Panc1 (cell line): Measurements from ENCODE around the gene SUGP1. TPM values are rescaled to one million over a fixed set of nuclear protein-coding genes. Genes with fewer than 3 reads are reported as not detected.

Experiments
- ATAC-seq: fragments of 200-7000 bp; cut with Tn5 transposase; 2 replicates; pipeline ENCODE4 v1.9.1; 2020; ENCODE audit warnings: mild to moderate bottlenecking, moderate library complexity
- BruUV-seq: library from RNA; stranded (reverse); fragments of 400-500 nt; replicated peaks from 2 replicates; lab custom pipeline; 2021; lab: Mats Ljungman, UMichigan
- CTCF ChIA-PET: fragments of 300-600 bp; sonication (Branson Sonifier 250); formaldehyde crosslinking; loops from one replicate; lab custom pipeline; 2022; ENCODE audit warnings: antibody characterized with exemption; lab: Charles Lee
- POLR2A ChIA-PET: fragments of 300-600 bp; sonication (Branson Sonifier 250); formaldehyde crosslinking; loops from one replicate; lab custom pipeline; 2022; ENCODE audit warnings: antibody characterized with exemption; lab: Charles Lee
- DNase-seq: peaks from one replicate; pipeline ENCODE4 v3.0.0-alpha.2; 2010; ENCODE audit warnings: low read depth, low spot score
- H3K27ac ChIP-seq: 2 replicates; pipeline ENCODE4 v1.5.1; 2011; ENCODE audit warnings: mild to moderate bottlenecking, low read length, inconsistent platforms
- H3K27me3 ChIP-seq: fragments of 200-500 bp; sonication (Bioruptor generic); 2 replicates; pipeline ENCODE4 v1.6.0; 2014; ENCODE audit warnings: low read length, inconsistent platforms; ENCODE audit not compliant: control insufficient read depth, insufficient read depth
- H3K36me3 ChIP-seq: fragments of 200-500 bp; sonication (Bioruptor generic); 2 replicates; pipeline ENCODE4 v1.5.1; 2014; ENCODE audit warnings: inconsistent platforms, mild to moderate bottlenecking, low read length, moderate library complexity; ENCODE audit not compliant: control insufficient read depth, insufficient read depth
- H3K4me1 ChIP-seq: 2 replicates; pipeline ENCODE4 v1.5.1; 2011; ENCODE audit warnings: inconsistent platforms, mild to moderate bottlenecking, low read length, moderate library complexity; ENCODE audit not compliant: control insufficient read depth, insufficient read depth
- H3K4me3 ChIP-seq, 2 experiments: 2 replicates each; pipeline ENCODE4 v1.5.1; 2011 to 2012; ENCODE audit warnings: low read depth in 2 of 2, low read length in 2 of 2, mild to moderate bottlenecking in 2 of 2, inconsistent platforms in 1 of 2, moderate library complexity in 1 of 2
- H3K9me3 ChIP-seq: fragments of 200-500 bp; sonication (Bioruptor generic); 2 replicates; pipeline ENCODE4 v1.5.1; 2014; ENCODE audit warnings: low read depth, mild to moderate bottlenecking, inconsistent platforms, low read length, moderate library complexity; ENCODE audit not compliant: control insufficient read depth, insufficient read depth
- POLR2AphosphoS5 ChIP-seq: IDR thresholded peaks from 2 replicates; pipeline ENCODE4 v1.6.1; 2012; ENCODE audit warnings: mild to moderate bottlenecking, low read depth, low read length, moderate library complexity
- REST ChIP-seq, 2 experiments: IDR thresholded peaks; 2 replicates each; pipeline ENCODE4 v1.6.1; 2011 to 2012; ENCODE audit warnings: low read depth in 2 of 2, control low read depth in 1 of 2, low read length in 1 of 2, mild to moderate bottlenecking in 1 of 2, moderate library complexity in 1 of 2; ENCODE audit not compliant: insufficient read depth in 1 of 2
- SIN3A ChIP-seq: IDR thresholded peaks from 2 replicates; pipeline ENCODE4 v1.6.1; 2012; ENCODE audit warnings: low read depth, mild to moderate bottlenecking, low read length, moderate library complexity, borderline replicate concordance; ENCODE audit not compliant: insufficient read depth
- TCF7L2 ChIP-seq: IDR thresholded peaks from 2 replicates; pipeline ENCODE4 v1.6.1; 2011; ENCODE audit warnings: mild to moderate bottlenecking, low read depth, low read length, inconsistent platforms
- in situ Hi-C: cut with HindIII; loops from 2 replicates; pipeline ENCODE4 v1.10.0; 2016; ENCODE audit warnings: low sequenced_read_pairs, low pct_unique_long_range_greater_than_20kb
- intact Hi-C: fragments of 100-400 bp; cut with micrococcal nuclease; formaldehyde crosslinking; loops from one replicate; pipeline ENCODE4 v1.10.0; 2022; ENCODE audit not compliant: unreplicated experiment
- total RNA-seq: library from RNA; stranded (reverse); gene quantifications from one replicate; pipeline ENCODE4 v1.2.1, GENCODE V29; 2021; ENCODE audit not compliant: unreplicated experiment
- TF ChIP-seq, protein P1 (sequence below): fragments of 450-650 bp; IDR thresholded peaks from 2 replicates; pipeline ENCODE4 v1.5.1; 2017; ENCODE audit warnings: mild to moderate bottlenecking

Gene SUGP1
- total RNA-seq, 1 experiment from 2014 or later = 41.5 TPM

- ATAC-seq (no peak), DNase-seq (no peak)
- BruUV-seq = no TSS peak
- Histone ChIP-seq H3K9me3 (no peaks in the 10 kb centered on the region), H3K4me1 (no peaks in the 10 kb centered on the region), H3K36me3 (no peaks in the 10 kb centered on the region), H3K27me3 (no peaks in the 10 kb centered on the region), H3K27ac (no peak overlapping the region), H3K4me3 (no peak overlapping the region)
- no peak for TF ChIP-seq TCF7L2
- TF ChIP-seq, protein P1, sequence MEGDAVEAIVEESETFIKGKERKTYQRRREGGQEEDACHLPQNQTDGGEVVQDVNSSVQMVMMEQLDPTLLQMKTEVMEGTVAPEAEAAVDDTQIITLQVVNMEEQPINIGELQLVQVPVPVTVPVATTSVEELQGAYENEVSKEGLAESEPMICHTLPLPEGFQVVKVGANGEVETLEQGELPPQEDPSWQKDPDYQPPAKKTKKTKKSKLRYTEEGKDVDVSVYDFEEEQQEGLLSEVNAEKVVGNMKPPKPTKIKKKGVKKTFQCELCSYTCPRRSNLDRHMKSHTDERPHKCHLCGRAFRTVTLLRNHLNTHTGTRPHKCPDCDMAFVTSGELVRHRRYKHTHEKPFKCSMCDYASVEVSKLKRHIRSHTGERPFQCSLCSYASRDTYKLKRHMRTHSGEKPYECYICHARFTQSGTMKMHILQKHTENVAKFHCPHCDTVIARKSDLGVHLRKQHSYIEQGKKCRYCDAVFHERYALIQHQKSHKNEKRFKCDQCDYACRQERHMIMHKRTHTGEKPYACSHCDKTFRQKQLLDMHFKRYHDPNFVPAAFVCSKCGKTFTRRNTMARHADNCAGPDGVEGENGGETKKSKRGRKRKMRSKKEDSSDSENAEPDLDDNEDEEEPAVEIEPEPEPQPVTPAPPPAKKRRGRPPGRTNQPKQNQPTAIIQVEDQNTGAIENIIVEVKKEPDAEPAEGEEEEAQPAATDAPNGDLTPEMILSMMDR = no peak
- TF ChIP-seq SIN3A = no peak
- TF ChIP-seq POLR2AphosphoS5 = no peak
- TF ChIP-seq REST (IDR thresholded peaks at IDR 0.05; ENCODE audit: insufficient read depth in 1 of 2, low read depth in 2 of 2, low read length in 1 of 2) = no peak
- intact Hi-C loops = no loop called here
- in situ Hi-C loops = no loop called here
- POLR2A ChIA-PET = no interaction called here
- CTCF ChIA-PET = no interaction called here
Measured at GRCh38 chr19:19263886-19264487, 56.3 kb downstream of the SUGP1 start.

GRCh38 chr19:19262190-19263057 is 57.9 kb downstream of the SUGP1 start:
- in situ Hi-C loops = no loop called here
- POLR2A ChIA-PET = no interaction called here

More at GRCh38 chr19:19262190-19263057, 57.9 kb downstream of the SUGP1 start:
- no peaks in the 10 kb centered on the region for H3K27me3 ChIP-seq
- DNase-seq = no peak
- no peaks in the 10 kb centered on the region for H3K9me3 ChIP-seq
- CTCF ChIA-PET = interaction anchor here (0.7 kb wide), 1 partner anchor 28 kb away, joined by 8 read pairs; no protein-coding TSS in a partner anchor
- TF ChIP-seq REST (IDR thresholded peaks at IDR 0.05; ENCODE audit: insufficient read depth in 1 of 2, low read depth in 2 of 2, low read length in 1 of 2) = no peak
- no peak overlapping the region for H3K4me3 ChIP-seq
- no peak overlapping the region for H3K27ac ChIP-seq
- H3K4me1 ChIP-seq = no peaks in the 10 kb centered on the region
- no peaks in the 10 kb centered on the region for H3K36me3 ChIP-seq
- intact Hi-C loops = no loop called here
- 0 out of 2 replicates have a peak, but pooled peaks have one; percentile 30 for ATAC-seq
- no TSS peak for BruUV-seq
